Fibroblast of pulmonary artery (primary cell): ENCODE measurements around the gene MICAL2.
A peak's percentile ranks its signal among the peaks of the same experiment; 100 is the strongest.

Experiments
- DNase-seq: peaks from one replicate; pipeline ENCODE4 v3.0.0-alpha.2; 2010; ENCODE audit warnings: low read depth
- H3K4me3 ChIP-seq: replicated peaks from 2 replicates; pipeline ENCODE4 v1.5.1; 2011; ENCODE audit warnings: low read depth, mild to moderate bottlenecking, control low read depth, low read length, moderate library complexity
- TF ChIP-seq, protein P1 (sequence below): IDR thresholded peaks from 2 replicates; pipeline ENCODE4 v1.5.1; 2011; ENCODE audit warnings: mild to moderate bottlenecking, control low read depth, low read length, inconsistent platforms; ENCODE audit errors: missing control alignments

MICAL2 gene

DNA sequence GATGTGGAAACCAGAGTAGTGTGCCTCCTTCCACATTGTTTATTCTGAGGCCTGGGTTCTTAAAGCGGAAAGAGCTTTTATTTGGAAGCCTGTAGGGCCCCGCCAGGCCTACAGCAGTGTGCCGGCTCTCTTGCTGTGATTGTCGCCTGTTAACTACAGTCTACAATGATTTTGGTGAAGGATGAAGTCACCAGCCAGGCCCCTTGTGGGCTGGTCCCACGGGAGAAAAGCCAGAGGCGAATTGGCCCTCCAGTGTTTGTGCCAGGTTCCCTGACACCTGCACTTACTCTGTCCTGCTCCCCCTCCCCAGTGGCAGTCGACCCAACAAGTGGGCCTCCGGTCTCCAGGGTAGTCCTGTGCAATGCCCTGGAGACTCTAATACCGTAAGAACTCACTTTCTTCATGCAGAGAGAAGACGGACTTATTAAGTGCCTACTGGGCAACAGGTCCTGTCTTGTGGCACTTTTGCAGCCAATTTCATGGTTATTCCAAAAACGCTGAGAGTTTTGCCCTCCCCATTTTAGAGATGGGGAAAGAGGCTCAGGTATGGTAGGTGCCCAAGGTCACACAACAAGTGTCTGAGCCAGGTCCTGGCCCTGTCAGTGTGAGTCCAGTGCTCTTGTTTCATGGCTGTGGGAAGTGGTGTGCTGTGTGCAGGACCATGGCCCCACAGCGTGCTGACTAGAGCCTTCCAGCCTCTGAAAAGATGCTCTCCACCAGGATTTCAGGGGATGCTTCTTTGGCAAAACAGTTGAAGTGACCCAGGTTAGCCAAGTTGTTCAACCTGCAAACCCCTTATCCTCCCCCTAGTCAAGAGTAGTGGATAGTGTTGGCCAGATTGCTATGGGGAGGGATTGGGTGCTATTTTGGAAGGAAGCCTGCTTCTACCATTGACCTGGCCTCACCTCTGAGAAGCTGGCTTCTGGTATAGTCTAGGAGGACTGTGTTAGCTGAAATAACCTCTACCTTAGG is 1.4 kb downstream of the MICAL2 start:
- TF ChIP-seq, protein P1, sequence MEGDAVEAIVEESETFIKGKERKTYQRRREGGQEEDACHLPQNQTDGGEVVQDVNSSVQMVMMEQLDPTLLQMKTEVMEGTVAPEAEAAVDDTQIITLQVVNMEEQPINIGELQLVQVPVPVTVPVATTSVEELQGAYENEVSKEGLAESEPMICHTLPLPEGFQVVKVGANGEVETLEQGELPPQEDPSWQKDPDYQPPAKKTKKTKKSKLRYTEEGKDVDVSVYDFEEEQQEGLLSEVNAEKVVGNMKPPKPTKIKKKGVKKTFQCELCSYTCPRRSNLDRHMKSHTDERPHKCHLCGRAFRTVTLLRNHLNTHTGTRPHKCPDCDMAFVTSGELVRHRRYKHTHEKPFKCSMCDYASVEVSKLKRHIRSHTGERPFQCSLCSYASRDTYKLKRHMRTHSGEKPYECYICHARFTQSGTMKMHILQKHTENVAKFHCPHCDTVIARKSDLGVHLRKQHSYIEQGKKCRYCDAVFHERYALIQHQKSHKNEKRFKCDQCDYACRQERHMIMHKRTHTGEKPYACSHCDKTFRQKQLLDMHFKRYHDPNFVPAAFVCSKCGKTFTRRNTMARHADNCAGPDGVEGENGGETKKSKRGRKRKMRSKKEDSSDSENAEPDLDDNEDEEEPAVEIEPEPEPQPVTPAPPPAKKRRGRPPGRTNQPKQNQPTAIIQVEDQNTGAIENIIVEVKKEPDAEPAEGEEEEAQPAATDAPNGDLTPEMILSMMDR: no peak
- DNase-seq: peak; percentile 49
- peak overlapping the region; percentile 89 for H3K4me3 ChIP-seq

DNA sequence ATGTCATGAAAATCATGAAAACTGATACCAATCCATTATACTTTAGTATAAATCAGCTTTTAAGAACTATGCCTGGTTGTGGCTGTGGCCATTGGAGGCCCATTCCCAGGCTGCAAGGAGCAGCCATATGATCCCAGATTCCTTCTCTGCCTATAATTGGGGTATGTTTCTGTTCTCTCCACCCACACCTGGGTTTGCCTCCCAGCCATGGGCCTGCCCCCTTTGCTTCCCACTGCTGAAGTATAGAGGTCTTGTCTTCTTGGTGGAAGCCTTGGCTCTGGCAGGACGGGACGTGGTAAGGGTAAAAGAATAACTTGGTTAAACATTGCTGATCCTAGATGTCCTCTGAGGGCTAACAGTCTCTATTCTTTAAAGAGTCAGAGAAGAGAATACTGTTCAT is 2.4 kb downstream of the MICAL2 start:
- H3K4me3 ChIP-seq: peak overlapping the region; percentile 89
- TF ChIP-seq, protein P1: no peak
- no peak for DNase-seq

DNA sequence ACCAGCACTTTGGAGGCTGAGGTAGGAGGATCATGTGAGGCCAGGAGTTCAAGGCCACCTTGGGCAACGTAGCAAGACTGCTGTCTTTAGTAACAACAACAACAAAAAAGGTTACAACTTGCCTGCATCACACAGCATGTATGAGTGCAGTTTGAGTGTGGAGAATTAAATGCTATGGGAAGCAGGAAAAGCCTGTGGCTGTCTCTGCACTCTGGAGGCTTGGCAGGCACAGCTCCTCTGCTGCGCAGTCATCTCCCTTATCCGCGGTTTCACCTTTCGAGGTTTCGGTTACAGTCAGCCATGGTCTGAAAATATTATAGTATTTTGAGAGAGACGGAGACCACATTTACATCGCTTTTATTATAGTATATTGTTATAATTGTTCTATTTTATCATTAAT is 2.9 kb downstream of the MICAL2 start:
- H3K4me3 ChIP-seq: peak overlapping the region; percentile 30
- peak; percentile 57 for DNase-seq
- TF ChIP-seq, protein P1: no peak

DNA sequence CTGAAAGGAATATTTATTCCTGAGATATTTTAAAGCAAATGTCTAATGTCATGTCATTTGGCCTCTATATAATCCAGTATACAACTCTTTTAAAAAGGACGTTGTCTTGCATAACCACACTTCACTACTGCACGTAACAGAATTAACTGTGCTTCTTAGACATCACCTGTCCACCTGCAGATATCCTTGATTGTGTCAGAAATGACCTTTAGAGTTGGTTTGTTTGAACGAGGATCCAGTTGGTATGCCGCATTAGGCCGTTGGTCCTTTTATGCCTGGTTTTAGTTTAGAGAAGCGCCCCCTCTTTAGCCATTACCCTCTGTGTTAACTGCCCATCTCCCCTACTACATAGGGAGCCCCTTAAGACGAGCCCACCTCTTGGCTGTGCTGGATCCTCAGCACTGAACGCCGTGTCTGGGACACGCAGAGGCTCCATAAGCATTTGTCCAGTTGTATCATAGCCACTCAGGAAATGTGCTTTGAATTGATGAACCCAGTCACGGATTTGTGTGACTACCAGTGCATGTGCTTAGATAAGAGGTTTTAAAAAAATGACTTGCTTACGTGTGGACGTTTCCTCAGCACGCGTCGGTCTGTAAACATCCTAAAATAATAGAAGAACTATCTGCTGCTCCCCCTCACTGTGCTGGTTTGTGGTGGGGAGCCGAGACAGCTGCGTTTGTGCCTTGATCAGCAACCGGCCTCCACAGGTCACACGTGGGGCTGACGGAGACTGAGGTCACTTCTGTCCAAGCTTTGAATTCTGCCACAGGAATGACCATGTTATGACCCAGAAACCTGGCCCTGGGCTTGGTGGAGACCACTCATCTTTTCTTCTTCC is 4.0 kb downstream of the MICAL2 start:
- H3K4me3 ChIP-seq: no peak overlapping the region
- DNase-seq: peak; percentile 89
- TF ChIP-seq, protein P1: no peak

DNA sequence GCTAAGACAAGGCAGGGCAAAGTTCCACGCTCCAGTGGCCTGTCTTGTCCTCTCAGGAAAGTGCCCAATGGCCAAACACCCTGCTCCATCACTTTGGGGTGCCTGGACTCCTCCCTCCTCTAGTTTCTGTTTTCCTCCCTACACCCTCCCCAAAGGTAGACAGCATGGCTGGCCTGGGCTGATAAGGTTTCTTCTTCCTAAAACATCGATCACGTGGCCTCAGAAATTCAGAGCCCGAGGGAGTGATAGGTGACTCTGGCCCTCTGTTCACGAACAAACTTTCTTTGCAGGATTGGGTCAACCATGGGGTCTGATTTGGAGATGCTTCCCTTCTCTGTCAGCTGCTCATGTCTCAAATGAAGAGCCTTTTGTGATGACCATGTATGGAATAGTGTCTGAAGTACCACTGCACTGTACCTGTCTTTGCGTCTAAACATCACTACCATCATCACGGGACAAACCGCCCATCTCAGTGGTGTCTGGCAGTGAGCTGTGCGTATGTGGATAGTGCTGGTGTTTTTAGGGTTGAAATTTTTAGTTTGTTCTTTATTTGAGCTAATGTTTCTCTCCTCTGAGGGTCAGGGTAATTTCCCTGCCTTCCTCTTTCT is 6.1 kb downstream of the MICAL2 start:
- TF ChIP-seq, protein P1: no peak
- H3K4me3 ChIP-seq: no peak overlapping the region
- no peak for DNase-seq

DNA sequence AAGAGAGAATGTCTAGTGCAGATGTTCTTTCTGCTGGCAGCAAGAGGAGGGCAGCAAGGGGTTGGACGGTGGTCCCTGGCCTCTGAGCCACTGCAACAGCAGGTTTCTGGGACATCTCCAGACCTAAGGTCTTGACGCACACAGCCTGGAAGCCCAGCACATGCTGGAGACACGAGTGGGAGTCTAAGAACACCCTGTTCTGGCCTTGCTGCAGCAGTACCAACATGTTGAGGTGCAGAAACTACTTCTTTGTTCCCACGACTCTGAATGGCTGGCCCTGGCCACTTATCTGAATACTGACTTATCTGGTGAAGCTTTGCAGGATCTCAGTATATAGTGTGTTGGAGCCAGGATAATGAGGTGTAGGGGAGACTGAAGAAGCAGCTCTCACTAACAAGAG is 6.8 kb downstream of the MICAL2 start:
- TF ChIP-seq, protein P1: no peak
- peak; percentile 56 for DNase-seq
- H3K4me3 ChIP-seq: no peak overlapping the region
